Mesenchymal stem cell (in vitro differentiated cells and primary cell): ENCODE results near the gene CLSTN3.

Experiments
- DNase-seq: peaks from one replicate; pipeline ENCODE4 v3.0.0-alpha.2; 2013
- H2AFZ ChIP-seq: one replicate; pipeline ENCODE4 v1.6.1; 2013; ENCODE audit warnings: low read depth, mild to moderate bottlenecking, control low read depth, inconsistent platforms, low read length, moderate library complexity
- H2AK5ac ChIP-seq: 2 replicates; pipeline ENCODE4 v1.6.1; 2013; ENCODE audit warnings: low read length, moderate library complexity, mild to moderate bottlenecking, inconsistent platforms; ENCODE audit not compliant: severe bottlenecking
- H2BK120ac ChIP-seq: one replicate; pipeline ENCODE4 v1.6.1; 2013; ENCODE audit warnings: low read depth, mild to moderate bottlenecking, inconsistent platforms, low read length, moderate library complexity
- H2BK12ac ChIP-seq, 2 experiments: one replicate each; pipeline ENCODE4 v1.6.1; 2013; ENCODE audit warnings: inconsistent platforms in 2 of 2, low read length in 2 of 2, mild to moderate bottlenecking in 2 of 2, moderate library complexity in 2 of 2, control low read depth in 1 of 2
- H2BK15ac ChIP-seq: one replicate; pipeline ENCODE4 v1.6.1; 2013; ENCODE audit warnings: mild to moderate bottlenecking, low read depth, inconsistent platforms; ENCODE audit not compliant: poor library complexity, severe bottlenecking
- H2BK5ac ChIP-seq: 2 replicates; pipeline ENCODE4 v1.6.1; 2013; ENCODE audit warnings: low read depth, mild to moderate bottlenecking, low read length, control low read depth, inconsistent platforms; ENCODE audit not compliant: poor library complexity, severe bottlenecking
- H3K14ac ChIP-seq, 2 experiments: one replicate each; pipeline ENCODE4 v1.6.1; 2013; ENCODE audit warnings: inconsistent platforms in 2 of 2, low read length in 2 of 2, control low read depth in 1 of 2, mild to moderate bottlenecking in 1 of 2, moderate library complexity in 1 of 2
- H3K18ac ChIP-seq, 2 experiments: one replicate each; pipeline ENCODE4 v1.6.1; 2013; ENCODE audit warnings: inconsistent platforms in 2 of 2, low read length in 2 of 2, control low read depth in 1 of 2, low read depth in 1 of 2, mild to moderate bottlenecking in 1 of 2
- H3K23ac ChIP-seq, 2 experiments: one replicate each; pipeline ENCODE4 v1.6.1; 2013; ENCODE audit warnings: inconsistent platforms in 2 of 2, low read length in 2 of 2, mild to moderate bottlenecking in 2 of 2, moderate library complexity in 2 of 2, control low read depth in 1 of 2
- H3K27ac ChIP-seq: 2 replicates; pipeline ENCODE4 v1.5.1; 2013; ENCODE audit warnings: mild to moderate bottlenecking, moderate library complexity, low read length, control low read depth, inconsistent platforms; ENCODE audit not compliant: poor library complexity, severe bottlenecking
- H3K27me3 ChIP-seq, 2 experiments: 2 replicates each; pipeline versions ENCODE4 v1.6.1 to v1.7.0; 2013; ENCODE audit warnings: low read length in 2 of 2, mild to moderate bottlenecking in 2 of 2, moderate library complexity in 2 of 2, control low read depth in 1 of 2, inconsistent platforms in 1 of 2; ENCODE audit not compliant: control insufficient read depth in 1 of 2, insufficient read depth in 1 of 2
- H3K36me3 ChIP-seq, 2 experiments: 2 replicates each; pipeline versions ENCODE4 v1.6.1 to v1.7.0; 2013; ENCODE audit warnings: low read length in 2 of 2, control low read depth in 1 of 2, inconsistent platforms in 1 of 2, low read depth in 1 of 2, mild to moderate bottlenecking in 1 of 2; ENCODE audit not compliant: insufficient read depth in 2 of 2, control insufficient read depth in 1 of 2
- H3K4ac ChIP-seq, 2 experiments: one replicate each; pipeline ENCODE4 v1.6.1; 2013; ENCODE audit warnings: inconsistent platforms in 2 of 2, low read length in 2 of 2, mild to moderate bottlenecking in 2 of 2, moderate library complexity in 2 of 2, control low read depth in 1 of 2, low read depth in 1 of 2
- H3K4me1 ChIP-seq: 2 replicates; pipeline ENCODE4 v1.6.1; 2013; ENCODE audit warnings: low read depth, low read length, control low read depth; ENCODE audit not compliant: control insufficient read depth, insufficient read depth
- H3K4me2 ChIP-seq: 2 replicates; pipeline ENCODE4 v1.6.1; 2013; ENCODE audit warnings: low read length, mild to moderate bottlenecking, inconsistent platforms; ENCODE audit not compliant: poor library complexity, severe bottlenecking
- H3K4me3 ChIP-seq, 2 experiments: 2 replicates each; pipeline versions ENCODE4 v1.5.1 to v1.7.0; 2013; ENCODE audit warnings: low read length in 2 of 2, mild to moderate bottlenecking in 2 of 2, control low read depth in 1 of 2, low read depth in 1 of 2; ENCODE audit not compliant: insufficient read depth in 1 of 2
- H3K79me1 ChIP-seq: replicated peaks from 2 replicates; pipeline ENCODE4 v1.6.1; 2013; ENCODE audit warnings: mild to moderate bottlenecking, control low read depth, low read length, inconsistent platforms; ENCODE audit not compliant: poor library complexity, severe bottlenecking
- H3K9ac ChIP-seq: 2 replicates; pipeline ENCODE4 v1.7.0; 2013; ENCODE audit warnings: mild to moderate bottlenecking, low read length, moderate library complexity
- H3K9me3 ChIP-seq: 2 replicates; pipeline ENCODE4 v1.7.0; 2013; ENCODE audit warnings: mild to moderate bottlenecking, low read length; ENCODE audit not compliant: control insufficient read depth
- H4K8ac ChIP-seq: one replicate; pipeline ENCODE4 v1.6.1; 2013; ENCODE audit warnings: inconsistent platforms, mild to moderate bottlenecking, low read length, moderate library complexity
- H4K91ac ChIP-seq: one replicate; pipeline ENCODE4 v1.6.1; 2013; ENCODE audit warnings: mild to moderate bottlenecking, low read length, inconsistent platforms
- WGBS: methylation state at CpG from one replicate; pipeline ENCODE4 v1.1.7; 2013; ENCODE audit warnings: mixed read lengths; 5-methylcytosine and 5-hydroxymethylcytosine counted together

CLSTN3 gene

GRCh38 chr12:7162691-7163114 lies 32.5 kb downstream of the CLSTN3 start:
- H3K14ac ChIP-seq, result no peak overlapping the region
- peak overlapping the region in 1 of 2 experiments; percentile 40 for H3K4me3 ChIP-seq
- H3K4me1 ChIP-seq, result peaks cover 2% of the 10 kb centered on the region
- H2AK5ac ChIP-seq, result no peak overlapping the region
- H4K91ac ChIP-seq, result no peak overlapping the region
- no peak overlapping the region for H2BK12ac ChIP-seq
- peaks cover 24% of the 10 kb centered on the region for H3K9me3 ChIP-seq
- H3K4me2 ChIP-seq, result no peak overlapping the region
- H3K79me1 ChIP-seq, result no peaks in the 10 kb centered on the region
- H3K4ac ChIP-seq, result no peak overlapping the region
- H2BK5ac ChIP-seq, result no peak overlapping the region
- no peak overlapping the region for H3K9ac ChIP-seq
- no peak overlapping the region for H3K27ac ChIP-seq
- peaks cover 0 to 17% of the 10 kb centered on the region in 2 experiments for H3K36me3 ChIP-seq
- no peak overlapping the region for H4K8ac ChIP-seq
- H3K18ac ChIP-seq, result no peak overlapping the region
- peaks cover 27 to 34% of the 10 kb centered on the region in 2 experiments for H3K27me3 ChIP-seq
- H2AFZ ChIP-seq, result no peak overlapping the region
- peak; percentile 8 for DNase-seq
- H3K23ac ChIP-seq, result no peak overlapping the region
- H2BK15ac ChIP-seq, result no peak overlapping the region
- H2BK120ac ChIP-seq, result no peak overlapping the region
- 22% methylated on average over 18 of the region's 19 CpGs for WGBS

GRCh38 chr12:7169951-7170350 lies 39.8 kb downstream of the CLSTN3 start:
- H2BK12ac ChIP-seq, result no peak overlapping the region
- DNase-seq, result no peak
- no peak overlapping the region for H4K8ac ChIP-seq
- no peak overlapping the region for H3K23ac ChIP-seq
- H2AK5ac ChIP-seq, result no peak overlapping the region
- no peak overlapping the region for H2BK5ac ChIP-seq
- H2BK15ac ChIP-seq, result no peak overlapping the region
- no peak overlapping the region for H3K9ac ChIP-seq
- H3K14ac ChIP-seq, result no peak overlapping the region
- H3K9me3 ChIP-seq, result peaks cover 57% of the 10 kb centered on the region
- no peaks in the 10 kb centered on the region for H3K79me1 ChIP-seq
- no peak overlapping the region for H3K4ac ChIP-seq
- H4K91ac ChIP-seq, result no peak overlapping the region
- no peak overlapping the region for H2AFZ ChIP-seq
- H3K4me1 ChIP-seq, result no peaks in the 10 kb centered on the region
- no peak overlapping the region for H2BK120ac ChIP-seq
- no peak overlapping the region for H3K4me2 ChIP-seq
- no peak overlapping the region for H3K18ac ChIP-seq
- H3K36me3 ChIP-seq, result no peaks in the 10 kb centered on the region
- H3K4me3 ChIP-seq, result no peak overlapping the region
- H3K27ac ChIP-seq, result no peak overlapping the region
- peaks cover 0 to 6% of the 10 kb centered on the region in 2 experiments for H3K27me3 ChIP-seq

- no peak overlapping the region for H2AK5ac ChIP-seq
- peaks cover 41% of the 10 kb centered on the region for H3K9me3 ChIP-seq
- H2BK120ac ChIP-seq, result no peak overlapping the region
- H3K4me1 ChIP-seq, result no peaks in the 10 kb centered on the region
- H3K36me3 ChIP-seq, result no peaks in the 10 kb centered on the region
- no peak overlapping the region for H4K91ac ChIP-seq
- H3K9ac ChIP-seq, result no peak overlapping the region
- no peak overlapping the region for H2AFZ ChIP-seq
- 94% methylated on average over 1 of the region's 1 CpG for WGBS
- no peak overlapping the region for H3K14ac ChIP-seq
- no peak overlapping the region for H3K18ac ChIP-seq
- no peak for DNase-seq
- H2BK5ac ChIP-seq, result no peak overlapping the region
- no peaks in the 10 kb centered on the region for H3K79me1 ChIP-seq
- no peak overlapping the region for H3K4ac ChIP-seq
- no peak overlapping the region for H4K8ac ChIP-seq
- no peak overlapping the region for H3K27ac ChIP-seq
- H3K27me3 ChIP-seq, result no peaks in the 10 kb centered on the region
- H2BK15ac ChIP-seq, result no peak overlapping the region
- H3K23ac ChIP-seq, result no peak overlapping the region
- H2BK12ac ChIP-seq, result no peak overlapping the region
- no peak overlapping the region for H3K4me2 ChIP-seq
- no peak overlapping the region for H3K4me3 ChIP-seq
Measured at GRCh38 chr12:7171854-7172253, 41.7 kb downstream of the CLSTN3 start.

- Histone ChIP-seq H2AFZ (no peak overlapping the region), H2BK5ac (no peak overlapping the region), H3K79me1 (no peaks in the 10 kb centered on the region), H2BK12ac (no peak overlapping the region), H3K4me2 (no peak overlapping the region), H3K14ac (no peak overlapping the region), H2AK5ac (no peak overlapping the region), H3K9ac (no peak overlapping the region), H3K27me3 (peaks cover 0 to 6% of the 10 kb centered on the region in 2 experiments), H3K27ac (no peak overlapping the region), H4K91ac (no peak overlapping the region), H3K23ac (no peak overlapping the region), H3K4me3 (no peak overlapping the region), H3K4ac (no peak overlapping the region), H3K36me3 (no peaks in the 10 kb centered on the region), H2BK120ac (no peak overlapping the region), H3K9me3 (peaks cover 8% of the 10 kb centered on the region), H3K18ac (no peak overlapping the region), H2BK15ac (no peak overlapping the region), H3K4me1 (no peaks in the 10 kb centered on the region), H4K8ac (no peak overlapping the region)
- peak; percentile 8 for DNase-seq
Measured at GRCh38 chr12:7175493-7175892, 45.3 kb downstream of the CLSTN3 start.
